HG02642 (cell line): ENCODE data around the gene MC3R.

Source experiments
- ATAC-seq: cut with Tn5 transposase; IDR thresholded peaks from one replicate; pipeline ENCODE4 v1.9.1; 2021; ENCODE audit warnings: mild to moderate bottlenecking; ENCODE audit not compliant: unreplicated experiment, poor library complexity

The MC3R gene

GRCh38 chr20:56249244-56249955, 868 bp downstream of the MC3R start:
- ATAC-seq, result peak; percentile 54

- ATAC-seq, result no peak
Measured at GRCh38 chr20:56249956-56250355, 1.4 kb downstream of the MC3R start.

GRCh38 chr20:56257604-56258003, 9.1 kb downstream of the MC3R start:
- no peak for ATAC-seq

DNA sequence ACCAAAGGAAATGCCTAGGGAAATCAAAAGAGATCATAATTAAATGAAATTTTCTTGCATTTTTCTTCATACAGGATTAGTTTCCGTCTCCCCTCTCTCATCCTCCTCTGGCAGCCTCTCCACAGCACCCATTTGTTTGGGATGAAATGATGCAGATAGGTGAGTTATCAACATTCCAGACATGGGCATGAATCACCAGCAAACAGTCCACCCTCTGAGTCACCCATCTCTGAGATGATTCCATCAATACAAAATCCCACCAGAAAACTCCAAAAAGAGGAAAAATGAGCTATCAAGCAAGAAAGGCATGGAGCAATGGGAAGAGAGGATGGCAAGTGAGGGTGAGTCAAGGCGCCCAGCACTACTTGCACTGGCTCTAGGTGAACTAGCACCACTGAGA, 11.4 kb downstream of the MC3R start:
- ATAC-seq, result no peak

GRCh38 chr20:56268536-56268935, 20.0 kb downstream of the MC3R start:
- ATAC-seq, result no peak

DNA sequence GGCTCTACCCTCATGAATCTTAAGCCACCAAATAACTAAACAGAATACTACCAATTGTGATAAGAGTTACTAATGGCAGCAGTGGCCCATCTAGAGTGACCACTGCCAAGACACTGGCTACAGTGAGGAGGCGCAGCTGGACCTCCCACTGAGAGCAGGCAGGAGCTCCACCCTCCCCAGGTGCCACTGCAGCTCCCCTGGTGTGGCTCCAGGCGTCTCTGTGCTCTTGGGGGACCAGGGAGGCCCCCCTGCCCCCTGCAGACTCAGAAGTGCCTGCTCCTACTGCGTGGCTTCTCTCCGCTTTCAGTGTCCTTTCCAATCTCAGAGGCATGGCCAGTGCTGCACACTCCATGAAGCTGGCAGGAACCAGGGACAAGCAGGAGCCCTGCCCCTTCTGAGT, 23.4 kb downstream of the MC3R start:
- no peak for ATAC-seq

DNA sequence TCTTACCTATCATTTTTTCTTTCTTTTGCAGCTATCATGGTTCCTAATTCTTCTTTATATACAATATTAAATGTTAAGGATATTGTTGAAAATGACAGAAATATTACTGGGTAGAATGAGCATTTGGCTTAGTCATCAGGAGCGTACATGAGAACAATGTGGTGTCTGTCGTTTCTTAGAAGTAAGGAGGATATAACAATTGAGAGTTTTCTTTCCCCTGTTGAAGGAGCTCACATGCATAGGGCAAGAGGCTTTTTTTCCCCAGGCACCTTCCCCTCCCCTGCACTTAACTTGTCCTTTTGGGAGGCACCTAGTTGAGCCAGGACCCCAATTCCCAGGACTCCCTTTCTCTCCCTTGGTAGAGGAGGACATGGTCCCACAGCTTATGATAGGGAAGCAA, 25.0 kb downstream of the MC3R start:
- no peak for ATAC-seq

DNA sequence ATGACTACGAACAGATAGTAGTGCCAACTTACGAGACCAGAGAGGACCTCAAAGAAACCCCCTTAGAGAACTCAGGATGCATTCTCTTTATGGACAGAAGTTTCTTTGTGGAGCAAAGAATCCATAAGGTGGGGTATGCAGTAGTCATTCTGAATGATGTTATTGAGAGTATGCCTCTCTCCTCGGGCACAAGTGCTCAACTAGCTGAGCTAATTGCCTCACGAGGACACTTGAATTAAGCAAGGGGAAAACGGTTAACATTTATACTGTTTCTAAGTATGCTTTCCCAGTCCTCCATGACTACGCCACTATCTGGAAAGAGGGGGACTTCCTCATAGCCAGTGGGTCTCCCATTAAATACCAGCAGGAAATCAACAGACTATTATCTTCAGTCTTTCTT, 25.6 kb downstream of the MC3R start:
- ATAC-seq, result no peak

DNA sequence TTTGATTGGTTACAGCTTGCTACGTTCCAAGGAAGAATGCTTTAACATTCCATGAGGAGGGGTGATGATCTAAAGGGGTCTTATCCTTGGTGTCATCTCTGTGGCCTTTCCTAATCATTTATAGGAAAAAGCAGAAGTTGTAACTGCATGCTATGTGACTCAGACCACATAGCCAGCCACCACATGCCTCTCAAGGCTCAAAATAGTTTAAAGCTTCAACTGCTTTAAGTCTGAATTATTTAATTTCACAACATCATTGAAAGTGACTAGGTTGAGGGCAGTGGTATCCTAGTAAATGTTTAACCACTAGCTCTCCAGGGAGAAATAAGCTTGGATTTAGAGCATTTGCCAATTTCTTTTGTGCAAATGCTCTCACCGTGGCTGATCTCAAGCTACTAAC, 29.7 kb downstream of the MC3R start:
- no peak for ATAC-seq

- no peak for ATAC-seq
Measured at GRCh38 chr20:56285496-56285895, 37.0 kb downstream of the MC3R start.

DNA sequence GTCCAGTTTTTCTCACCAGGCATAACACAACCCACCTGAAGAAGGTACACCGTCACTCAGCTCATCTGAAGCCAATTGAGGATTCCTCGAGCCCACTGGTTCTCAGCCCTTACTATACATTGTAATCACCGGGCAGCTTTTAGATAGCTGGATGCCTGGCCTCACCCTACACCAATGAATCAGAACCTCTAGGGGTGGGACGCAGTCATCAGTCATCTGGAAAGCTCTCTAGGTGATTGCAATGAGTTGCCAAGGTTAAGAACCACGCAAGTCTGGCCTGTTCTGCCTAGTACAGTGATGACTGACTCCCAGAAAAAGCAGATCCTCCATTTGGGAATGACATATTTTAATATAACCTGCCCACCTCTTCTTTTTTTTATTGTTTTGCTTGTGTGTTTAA, 41.1 kb downstream of the MC3R start:
- ATAC-seq, result no peak

DNA sequence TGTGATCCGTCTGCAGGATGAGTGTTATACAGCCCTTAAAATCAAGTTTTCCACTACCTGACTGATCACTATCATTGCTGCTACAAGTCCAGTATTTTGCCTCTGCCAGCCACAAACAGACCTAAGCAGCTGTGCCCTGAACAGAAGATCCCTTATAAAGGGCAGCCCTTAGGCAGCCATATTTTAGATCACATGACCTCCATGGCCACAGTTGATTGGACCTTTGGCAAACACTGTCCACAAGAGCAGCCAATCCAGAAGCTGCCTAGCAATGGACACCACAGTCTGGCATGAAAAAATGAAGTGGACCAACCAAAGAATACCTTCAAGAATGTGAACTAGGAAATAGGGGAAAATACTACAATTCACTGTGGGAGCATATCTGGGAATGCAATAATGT, 50.8 kb downstream of the MC3R start:
- ATAC-seq, result no peak
